Stimulated activated CD4-positive, alpha-beta T cell treated with anti-CD3 and anti-CD28 coated beads, Interleukin-15, amount 100 ng/mL, for 48 hours (primary cell): Measurements from ENCODE around the gene ATL1.
A peak's percentile ranks its signal among the peaks of the same experiment; 100 is the strongest.
"Not testable (repeated sequence)": the region's sequence is repeated elsewhere in the genome, so short reads cannot be mapped to it uniquely, and the experiment has no call there.

Experiments
- DNase-seq, 2 donors: peaks; one replicate each; pipeline ENCODE4 v3.0.0-alpha.2; 2020; ENCODE audit warnings: low read depth in 2 of 2

ATL1 gene

DNA sequence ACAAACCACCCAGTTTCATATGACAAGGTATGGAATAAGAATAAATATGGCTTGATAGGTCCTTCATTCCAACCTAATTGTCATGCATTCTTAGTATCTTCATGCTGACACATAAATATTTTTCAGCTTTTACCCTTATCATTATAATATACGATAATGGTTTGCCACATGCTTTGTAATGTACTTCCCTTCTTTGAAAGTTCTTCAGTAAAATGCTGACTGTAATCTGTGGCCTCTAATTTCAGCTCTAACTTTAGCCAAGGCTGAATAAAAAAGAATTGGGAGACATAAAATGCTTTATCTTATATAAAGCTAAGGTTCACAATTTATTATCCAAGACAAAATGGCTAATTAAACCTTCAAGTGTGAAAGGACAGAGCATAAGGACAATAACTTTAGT, 24.9 kb upstream of the ATL1 start:
- DNase-seq = no peak

DNA sequence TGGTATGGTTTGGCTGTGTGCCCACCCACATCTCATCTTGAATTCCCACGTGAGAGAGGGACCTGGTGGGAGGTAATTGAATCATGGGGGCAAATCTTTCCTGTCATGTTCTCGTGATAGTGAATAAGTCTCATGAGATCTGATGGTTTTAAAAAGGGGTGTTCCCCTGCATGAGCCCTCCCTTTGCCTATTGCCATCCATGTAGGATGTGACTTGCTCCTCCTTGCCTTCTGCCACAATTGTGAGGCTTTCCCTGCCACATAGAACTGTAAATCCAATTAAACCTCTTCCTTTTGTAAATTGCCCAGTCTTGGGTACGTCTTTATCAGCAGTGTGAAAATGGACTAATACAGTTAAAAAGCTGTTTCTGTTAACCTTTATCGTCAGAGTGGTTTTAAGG, 21.9 kb upstream of the ATL1 start:
- DNase-seq = not testable (repeated sequence)

DNA sequence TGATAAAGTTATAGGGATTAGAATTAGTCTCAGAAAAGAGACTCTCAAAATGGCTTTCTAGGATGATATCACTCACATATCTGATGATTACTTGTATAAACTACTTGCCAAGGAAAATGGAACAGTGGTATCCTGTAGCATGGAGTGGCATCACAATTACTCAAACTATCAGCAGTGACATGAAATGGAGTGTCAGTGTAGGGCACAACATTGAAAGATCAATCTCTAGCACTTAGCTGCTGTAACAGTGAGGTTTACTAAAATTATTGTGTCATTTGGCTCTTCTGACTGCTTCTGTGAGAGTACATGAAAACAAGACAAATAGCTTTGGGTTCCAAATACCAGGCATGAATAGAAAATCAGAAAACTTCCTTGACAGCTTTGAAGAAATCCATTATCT, 20.9 kb upstream of the ATL1 start:
- DNase-seq = no peak

DNA sequence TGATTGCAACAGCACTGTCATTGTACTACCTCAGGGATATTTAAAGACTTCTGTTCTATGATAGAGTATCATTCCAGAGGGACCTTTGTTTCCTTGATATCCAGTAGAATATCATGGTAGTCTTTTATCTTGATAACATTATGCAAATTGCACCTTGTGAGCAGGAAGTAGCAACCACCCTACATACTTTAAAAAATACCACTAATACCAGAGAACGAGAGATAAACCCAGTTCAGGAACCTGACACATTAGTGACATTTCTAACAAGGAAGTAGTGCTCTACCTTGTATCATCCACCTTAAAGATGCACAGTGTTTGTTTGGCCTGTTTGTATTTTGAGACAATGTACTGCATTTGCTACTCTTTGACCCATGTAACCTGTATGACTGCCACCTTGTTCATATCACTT, 18.8 kb upstream of the ATL1 start:
- DNase-seq = no peak

DNA sequence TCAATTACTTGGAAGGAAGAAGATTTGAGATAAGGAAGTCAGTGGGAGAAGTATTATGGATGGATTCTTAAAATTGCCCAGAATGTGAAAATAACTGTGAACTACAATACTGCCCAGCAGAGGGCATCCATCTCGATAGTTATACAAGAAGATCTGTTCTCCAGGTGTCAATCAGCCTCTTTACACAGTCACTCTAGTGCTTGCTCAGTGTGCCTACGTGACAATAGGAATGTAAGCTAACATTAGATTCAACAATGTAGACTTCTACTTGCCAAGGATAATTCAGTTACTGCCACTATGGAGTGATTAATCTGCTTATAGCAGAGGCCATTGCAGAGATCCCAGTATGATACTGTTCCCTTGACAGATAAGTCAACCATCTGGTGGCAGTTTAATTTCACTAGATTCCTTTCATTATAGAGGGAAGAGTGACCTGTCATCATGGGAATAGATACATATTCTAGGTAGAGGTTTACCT, 17.0 kb upstream of the ATL1 start:
- DNase-seq = peak in 1 of 2 donors; percentile 38

DNA sequence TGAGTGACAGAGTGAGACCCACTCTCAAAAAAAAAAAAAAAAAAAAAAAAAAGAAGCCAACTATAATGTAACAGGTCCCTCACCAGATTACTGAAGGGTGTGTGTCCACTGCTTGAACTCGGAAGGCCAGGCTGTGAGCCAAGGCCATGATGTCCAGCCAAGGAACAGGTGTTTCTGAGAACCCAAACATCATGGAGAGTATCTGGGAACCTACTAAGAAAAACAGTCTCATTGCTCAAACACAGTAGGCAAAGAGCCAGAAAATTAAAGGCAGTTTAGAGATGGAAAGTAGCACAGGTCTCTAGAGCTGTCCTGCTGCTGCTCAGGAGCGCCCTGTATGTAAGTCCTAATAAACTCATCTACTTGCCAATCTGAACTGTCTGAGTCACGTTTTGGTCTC, 15.0 kb upstream of the ATL1 start:
- DNase-seq = no peak

DNA sequence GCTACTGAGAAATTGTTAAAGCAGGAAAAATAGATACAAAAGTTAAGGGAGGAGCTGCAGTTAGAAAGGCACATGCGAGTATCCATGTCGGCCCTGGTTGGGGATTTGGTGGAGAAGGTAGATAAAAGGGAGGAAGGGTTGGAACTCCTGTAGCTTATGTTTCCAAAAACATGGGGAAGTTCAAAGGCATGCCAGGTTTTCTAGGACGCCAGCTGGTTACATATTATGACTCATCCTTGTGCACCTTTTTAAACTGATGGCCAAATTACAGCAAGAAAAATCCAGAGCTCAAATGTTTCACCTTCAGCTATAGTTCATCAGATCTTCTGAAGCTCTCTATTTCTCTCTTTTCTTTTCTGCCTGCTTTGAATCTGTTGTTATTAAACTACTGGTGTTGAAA, 14.3 kb upstream of the ATL1 start:
- no peak for DNase-seq

DNA sequence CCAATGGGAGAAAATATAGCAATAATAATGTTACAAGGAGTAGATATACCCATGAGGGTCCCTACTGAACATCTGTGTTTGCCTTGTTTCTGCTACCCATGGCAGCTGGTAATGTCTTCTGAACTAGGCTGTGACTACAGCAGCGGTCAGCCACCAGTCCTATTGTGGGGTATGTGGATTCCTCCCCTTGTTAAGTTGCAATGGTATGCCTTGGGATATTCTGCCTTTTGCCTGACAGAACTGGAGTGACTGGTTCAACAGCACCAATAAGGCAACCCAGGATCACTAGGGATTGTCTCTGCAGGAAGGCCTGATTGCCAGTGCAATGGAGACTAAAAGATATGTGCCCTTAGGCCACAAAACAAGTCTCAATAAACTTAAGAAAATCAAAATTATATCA, 9.7 kb upstream of the ATL1 start:
- no peak for DNase-seq

DNA sequence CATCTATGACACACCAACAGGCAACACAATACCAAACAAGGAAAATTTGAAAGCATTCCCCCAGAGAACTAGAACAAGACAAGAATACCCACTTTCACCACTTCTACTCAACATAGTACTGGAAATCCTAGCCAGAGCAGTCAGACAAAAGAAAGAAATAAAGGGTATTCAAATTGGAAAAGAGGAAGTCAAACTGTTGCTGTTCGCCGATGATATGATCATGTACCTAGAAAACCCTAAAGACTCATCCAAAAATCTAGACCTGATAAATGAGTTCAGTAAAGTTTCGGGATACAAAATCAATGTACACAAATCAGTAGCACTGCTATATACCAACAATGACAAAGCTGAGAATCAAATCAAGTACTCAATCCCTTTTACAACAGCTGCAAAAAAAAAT, 8.1 kb upstream of the ATL1 start:
- DNase-seq = no peak

DNA sequence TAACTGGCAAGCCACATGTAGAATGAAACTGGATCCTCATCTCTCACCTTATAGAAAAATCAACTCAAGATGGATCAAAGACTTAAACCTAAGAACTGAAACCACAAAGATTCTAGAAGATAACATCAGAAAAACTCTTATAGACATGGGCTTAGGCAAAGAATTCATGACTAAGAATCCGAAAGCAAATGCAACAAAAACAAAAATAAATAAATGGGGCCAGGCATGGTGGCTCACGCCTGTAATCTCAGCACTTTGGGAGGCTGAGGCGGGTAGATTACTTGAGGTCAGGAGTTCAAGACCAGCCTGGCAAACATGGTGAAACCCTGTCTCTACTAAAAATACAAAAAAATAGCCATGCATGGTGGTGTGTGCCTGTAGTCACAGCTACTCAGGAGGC, 7.1 kb upstream of the ATL1 start:
- not testable (repeated sequence) for DNase-seq

DNA sequence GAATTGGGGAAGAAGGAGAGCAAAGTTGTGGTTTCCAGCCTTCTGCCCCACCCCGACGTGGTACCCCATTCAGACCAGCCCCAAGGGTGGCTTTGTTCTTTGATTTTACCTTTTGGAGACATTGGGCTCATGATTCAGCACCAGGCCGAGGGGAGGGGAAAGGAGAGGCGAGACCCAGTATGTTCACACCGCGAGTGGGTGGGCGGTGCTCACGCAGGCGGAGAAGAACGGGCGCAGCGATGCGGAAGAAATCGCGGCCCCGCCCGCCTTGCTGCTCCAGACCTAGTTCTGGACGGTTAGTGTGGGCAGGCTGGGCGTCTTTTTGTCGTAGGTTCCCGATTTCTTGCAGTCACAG, 963 bp downstream of the ATL1 start:
- DNase-seq = peak; percentile 28 to 48

DNA sequence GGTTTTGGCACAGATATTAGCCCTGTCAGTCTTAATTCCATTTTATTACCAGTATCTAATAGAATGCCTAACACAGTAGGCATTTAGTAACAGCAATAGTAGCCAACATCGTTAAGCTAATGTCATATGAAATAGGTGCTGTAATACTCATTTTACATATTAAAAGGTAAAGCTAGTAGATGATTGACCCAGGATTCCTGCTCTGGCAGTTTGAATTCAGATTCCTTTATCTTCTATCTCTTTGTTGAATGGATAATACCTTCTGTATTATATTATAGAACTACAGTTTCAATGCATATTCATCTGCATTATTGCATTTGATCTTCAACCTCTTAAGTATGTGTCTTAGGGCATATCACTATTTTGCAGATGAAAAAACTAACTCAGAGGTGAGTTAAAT, 2.9 kb downstream of the ATL1 start:
- no peak for DNase-seq

DNA sequence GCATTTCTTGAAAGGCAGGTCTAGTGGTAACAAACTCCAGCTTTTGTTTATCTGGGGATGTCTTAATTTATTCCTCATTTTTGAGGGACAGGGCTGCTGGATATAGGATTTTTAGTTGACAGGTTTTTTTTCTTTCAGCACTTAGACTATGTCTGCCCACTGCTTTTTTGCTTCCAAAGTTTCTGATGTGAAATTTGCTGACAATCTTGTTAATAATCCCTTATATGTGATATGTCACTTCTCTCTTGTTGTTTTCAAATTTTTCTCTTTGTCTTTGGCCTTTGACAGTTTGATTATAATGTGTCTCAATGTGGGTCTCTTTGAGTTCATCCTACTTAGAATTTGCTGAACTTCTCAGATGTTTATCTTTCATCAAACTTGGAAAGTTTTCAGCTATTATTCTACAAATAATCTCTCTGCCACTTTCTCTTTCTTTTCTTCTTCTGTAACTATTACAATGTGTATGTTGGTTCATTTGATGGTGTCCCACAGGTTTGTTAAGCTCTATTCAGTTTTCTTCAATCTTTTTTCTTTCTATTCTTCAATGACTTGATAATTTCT, 9.8 kb downstream of the ATL1 start:
- DNase-seq = no peak

DNA sequence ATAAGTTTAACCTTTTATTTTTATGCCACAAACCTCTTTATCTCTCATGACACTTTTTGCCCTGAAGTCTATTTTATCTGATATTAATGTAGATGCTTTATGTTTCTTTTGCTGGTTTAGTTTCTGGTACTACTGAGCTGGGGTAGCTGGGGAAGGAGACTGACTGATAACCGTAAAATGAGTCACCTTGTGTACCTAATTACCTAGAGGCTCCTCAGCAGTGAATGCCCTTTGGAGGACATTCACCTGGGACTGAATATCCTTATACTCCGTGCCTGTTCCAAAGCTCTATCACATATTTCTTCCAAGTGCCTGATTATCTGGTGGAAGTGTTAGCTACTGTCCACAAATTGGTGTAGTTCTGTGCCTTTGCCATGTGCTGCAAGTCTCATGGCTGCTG, 13.9 kb downstream of the ATL1 start:
- no peak for DNase-seq

DNA sequence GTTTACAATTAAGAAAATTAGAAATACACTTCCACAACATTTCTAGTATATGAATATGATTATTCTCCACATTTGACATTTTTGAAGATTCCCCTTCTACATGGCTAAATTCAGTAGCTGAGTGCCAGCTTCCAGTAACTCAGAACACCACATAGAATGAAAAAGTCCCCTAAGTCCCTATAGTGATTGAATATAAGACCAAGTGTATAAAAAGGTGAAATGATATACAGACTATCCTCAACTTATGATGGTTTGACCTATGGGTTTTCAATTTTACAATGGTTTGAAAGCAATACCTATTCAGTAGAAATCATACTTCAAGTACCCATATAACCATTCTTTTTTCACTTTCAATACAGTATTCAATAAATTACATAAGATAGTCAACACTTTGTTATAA, 15.8 kb downstream of the ATL1 start:
- no peak for DNase-seq

DNA sequence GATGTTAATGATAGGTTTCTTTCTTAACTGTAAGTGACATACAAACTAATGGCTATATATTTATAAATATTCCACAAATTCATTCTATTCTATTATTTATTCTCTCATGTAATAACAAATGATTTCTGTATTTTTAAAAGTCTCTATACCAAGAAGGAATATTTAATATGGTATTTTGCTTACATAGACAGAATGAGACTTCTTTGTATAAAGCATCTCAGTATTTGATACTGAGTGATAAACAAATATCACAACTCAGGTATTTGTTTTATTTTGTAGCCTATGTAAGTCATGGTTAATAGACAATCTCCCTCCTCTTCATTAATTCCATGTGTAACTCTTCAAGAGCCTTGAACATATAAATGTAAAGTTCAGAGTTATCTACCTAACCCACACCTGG, 18.0 kb downstream of the ATL1 start:
- DNase-seq = no peak

DNA sequence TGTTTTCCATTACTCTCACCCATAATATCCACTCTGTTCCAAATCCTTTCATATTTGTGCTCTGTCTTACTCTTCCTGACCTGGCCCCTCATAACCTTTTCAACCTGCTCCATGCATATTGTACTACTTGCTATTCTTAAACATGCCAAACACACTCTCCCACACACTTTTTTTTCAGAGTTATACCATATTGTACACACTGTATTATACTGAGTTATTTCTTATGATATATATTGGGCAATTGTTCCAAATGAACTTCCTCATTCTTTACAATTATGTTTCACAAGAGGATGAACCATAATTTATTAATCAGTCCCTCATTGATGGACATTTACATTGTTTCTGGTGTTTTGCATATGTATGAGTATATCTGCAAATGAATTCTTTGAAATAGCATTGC, 18.5 kb downstream of the ATL1 start:
- DNase-seq = no peak

DNA sequence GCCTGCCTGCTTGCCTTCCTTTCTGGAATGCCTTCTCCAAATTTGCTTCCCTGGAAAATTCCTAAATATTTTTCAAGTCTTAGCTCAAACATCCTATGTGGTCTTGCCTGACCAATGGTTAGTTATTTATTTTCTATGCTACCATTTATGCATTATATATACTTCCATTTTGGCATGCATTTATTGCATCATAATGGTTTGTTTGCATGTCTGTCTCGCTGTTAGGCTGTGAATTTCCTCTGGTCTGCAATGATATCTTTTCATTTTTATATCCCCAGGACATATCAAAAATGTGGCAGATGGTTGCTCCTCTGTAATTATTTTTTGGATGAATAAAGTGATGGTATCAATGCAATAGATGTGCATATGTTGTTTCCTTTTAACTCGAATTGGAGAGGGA, 30.5 kb downstream of the ATL1 start:
- DNase-seq = no peak

DNA sequence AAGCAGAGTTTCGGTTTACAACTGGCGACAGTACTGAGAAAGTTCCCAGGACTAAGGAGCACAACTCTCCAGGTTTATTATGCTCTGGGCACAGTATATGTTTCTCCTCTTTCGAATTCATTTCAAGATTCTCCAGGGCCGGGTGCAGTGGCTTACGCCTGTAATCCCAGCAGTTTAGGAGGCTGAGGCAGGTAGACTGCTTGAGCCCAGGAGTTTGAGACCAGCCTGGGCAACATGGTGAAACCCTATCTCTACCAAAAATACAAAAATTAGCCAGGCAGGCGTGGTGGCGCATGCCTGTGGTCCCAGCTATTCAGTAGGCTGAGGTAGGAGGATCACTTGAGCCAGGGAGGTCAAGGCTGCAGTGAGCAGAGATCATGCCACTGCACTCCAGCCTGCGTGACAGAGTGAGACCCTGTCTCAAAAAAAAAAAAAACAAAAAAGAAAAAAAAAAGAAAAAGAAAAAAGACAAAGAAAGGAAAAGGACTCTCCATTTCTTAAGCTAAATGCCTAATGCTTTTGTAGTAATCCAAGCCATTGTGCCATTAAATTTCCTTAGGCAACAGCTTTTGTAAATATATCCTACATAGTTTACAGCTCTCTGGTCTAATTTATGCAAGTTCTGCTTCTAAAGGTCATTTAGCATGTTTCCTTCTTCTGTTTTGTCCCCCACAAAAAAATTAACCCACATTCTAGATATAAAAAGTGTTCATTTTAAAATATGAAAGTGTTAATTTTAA, 34.8 kb downstream of the ATL1 start:
- no peak for DNase-seq

DNA sequence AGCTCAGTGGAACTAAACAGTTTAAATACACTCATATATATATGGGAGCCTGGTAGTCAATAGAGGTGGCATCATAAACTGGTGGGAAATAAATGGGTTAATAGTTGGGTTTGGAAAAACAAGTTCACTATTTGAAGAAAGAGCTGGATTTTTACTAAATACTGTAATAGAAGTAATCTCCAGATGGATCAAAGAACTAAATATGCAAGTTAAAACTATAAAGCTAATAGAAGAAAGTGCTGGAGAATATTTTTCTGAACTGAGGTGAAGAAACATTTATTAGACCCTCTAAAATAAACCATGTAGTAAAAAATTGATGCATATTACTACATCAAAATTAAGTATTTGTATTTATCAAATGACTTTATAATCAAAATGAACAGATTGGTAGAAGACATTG, 38.8 kb downstream of the ATL1 start:
- no peak for DNase-seq

DNA sequence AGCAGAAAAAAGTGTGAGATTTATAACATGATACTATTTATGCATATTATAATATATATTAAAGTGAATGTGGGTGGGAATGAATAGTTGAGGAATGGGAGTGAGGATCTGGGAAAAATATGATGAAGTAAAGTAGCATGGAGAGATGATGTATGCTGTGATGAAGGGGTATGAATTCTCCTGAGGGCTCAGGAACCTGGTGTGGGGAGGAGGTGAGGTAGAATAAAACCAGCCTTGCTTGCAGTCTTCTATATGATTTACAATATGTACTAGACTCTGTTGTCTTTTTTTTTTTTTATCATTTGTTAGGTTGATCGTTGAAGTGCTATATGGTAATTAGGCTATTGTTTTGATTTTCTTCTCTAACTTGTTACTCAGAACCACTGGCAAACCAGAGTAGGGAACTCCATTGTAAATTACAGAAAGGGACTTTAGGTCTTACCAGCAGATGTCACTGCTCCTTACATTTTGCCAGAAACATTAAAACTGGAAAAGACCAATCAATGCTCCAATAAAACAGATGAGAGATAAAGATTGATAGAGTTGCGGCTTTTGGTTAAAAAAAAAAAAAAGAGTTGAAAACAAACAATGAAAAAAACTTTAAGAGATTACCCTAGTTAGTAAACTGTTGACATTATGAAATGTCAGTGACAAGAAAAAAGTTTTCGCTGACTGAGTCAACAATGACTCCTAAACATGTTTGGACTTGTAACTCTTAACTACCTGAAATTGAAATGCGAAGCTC, 39.9 kb downstream of the ATL1 start:
- no peak for DNase-seq

DNA sequence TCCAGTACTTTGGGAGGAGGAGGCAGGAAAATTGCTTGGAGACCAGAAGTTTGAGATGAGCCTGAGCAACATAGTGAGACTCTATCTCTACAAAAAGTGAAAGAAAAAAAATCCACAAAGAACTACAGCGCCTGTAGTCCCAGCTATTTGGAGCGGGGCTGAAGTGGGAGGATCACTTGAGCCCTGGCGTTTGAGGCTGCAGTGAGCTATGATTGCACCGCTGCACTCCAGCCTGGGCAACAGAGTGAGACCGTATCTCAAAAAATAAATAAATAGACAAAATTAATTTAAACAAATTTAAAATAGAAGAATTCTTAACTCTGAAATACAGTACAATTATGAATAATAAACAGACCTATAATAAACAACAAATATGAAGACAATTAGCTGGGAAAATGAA, 40.9 kb downstream of the ATL1 start:
- no peak for DNase-seq

DNA sequence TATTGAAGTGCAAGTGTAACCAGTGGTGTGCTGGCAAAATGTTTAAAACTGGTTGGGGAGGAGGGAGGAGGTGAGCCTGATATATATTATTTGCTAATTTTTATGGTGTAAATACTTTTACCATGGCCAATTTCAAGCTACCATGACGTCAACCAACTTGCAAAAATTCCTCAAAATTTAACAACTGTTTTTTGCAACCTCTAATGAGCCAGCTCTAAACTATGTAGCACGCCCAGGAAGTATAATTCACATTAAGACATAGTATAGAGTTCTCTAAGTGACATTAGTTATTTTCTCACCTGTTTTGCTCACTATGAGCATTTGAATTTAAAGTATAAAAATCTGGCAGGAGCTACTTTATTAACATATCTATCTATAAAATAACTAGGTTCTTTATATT, 41.4 kb downstream of the ATL1 start:
- no peak for DNase-seq
